Gastrocnemius medialis (tissue), 4 donors: ENCODE measurements around the gene STS. TPM values are rescaled to one million over a fixed set of nuclear protein-coding genes. Genes with fewer than 3 reads are reported as not detected.
A peak's percentile ranks its signal among the peaks of the same experiment; 100 is the strongest.

Experiments
- ATAC-seq, 2 donors: fragments of 150-250 bp; one replicate each; pipeline ENCODE4 v1.9.1; 2016
- DNase-seq, 2 donors: peaks; one replicate each; pipeline ENCODE4 v3.0.0-alpha.2; 2019
- H3K27ac ChIP-seq, 4 donors: fragments of 200-600 bp; sonication (generic); 1 replicate in 1 of 4; 2 replicates in 3 of 4; pipeline ENCODE4 v1.5.1; 2016 to 2018; ENCODE audit warnings: mild to moderate bottlenecking in 2 of 4, moderate library complexity in 1 of 4
- H3K27me3 ChIP-seq, 3 donors: fragments of 200-600 bp; sonication (generic) in 2 of 3; 1 replicate in 1 of 3; 2 replicates in 2 of 3; pipeline versions ENCODE4 v1.5.1 to v1.6.0; 2016 to 2019; ENCODE audit warnings: mild to moderate bottlenecking in 1 of 3, moderate library complexity in 1 of 3
- H3K36me3 ChIP-seq, 2 donors: fragments of 200-600 bp; sonication (generic) in 1 of 2; one replicate each; pipeline ENCODE4 v1.5.1; 2017 to 2018
- H3K4me1 ChIP-seq, 2 donors: fragments of 200-600 bp; sonication (generic) in 1 of 2; one replicate each; pipeline ENCODE4 v1.5.1; 2016 to 2017; ENCODE audit warnings: mild to moderate bottlenecking in 2 of 2
- H3K4me3 ChIP-seq, 4 donors: fragments of 200-600 bp; sonication (generic) in 3 of 4; 1 replicate in 1 of 4; 2 replicates in 3 of 4; pipeline ENCODE4 v1.5.1; 2016 to 2019; ENCODE audit warnings: mild to moderate bottlenecking in 2 of 4
- H3K9me3 ChIP-seq, 3 donors: fragments of 200-600 bp; sonication (generic) in 2 of 3; 1 replicate in 1 of 3; 2 replicates in 2 of 3; pipeline ENCODE4 v1.5.1; 2016 to 2019
- POLR2A ChIP-seq, 2 donors: fragments of 450-650 bp; IDR thresholded peaks; one replicate each; pipeline ENCODE4 v1.6.1; 2017; ENCODE audit warnings: antibody characterized with exemption in 2 of 2, mild to moderate bottlenecking in 2 of 2, moderate library complexity in 2 of 2
- in situ Hi-C, 4 donors: fragments of 200-750 bp; cut with MboI; loops; one replicate each; pipeline versions ENCODE4 v1.15.0 to v1.8.0; 2017; ENCODE audit warnings: low sequenced_read_pairs in 4 of 4
- intact Hi-C: fragments of 100-400 bp; cut with DNase I; formaldehyde crosslinking; loops from one replicate; pipeline ENCODE4 v1.15.1; 2023; ENCODE audit warnings: low total_unique reads
- total RNA-seq, 4 donors: library from RNA; depleted of rRNA; stranded (reverse); fragments of >200 nt; gene quantifications; one replicate each; pipeline versions ENCODE4 v1.1.0 to v1.2.3, GENCODE V29; 2016
- TF ChIP-seq, protein P1 (sequence below), 5 experiments: fragments of 450-650 bp in 3 of 5; fragments of 200-600 bp in 2 of 5; sonication (generic) in 2 of 5; IDR thresholded peaks in 4 of 5; conservative IDR thresholded peaks in 1 of 5; 1 replicate in 4 of 5; 2 replicates in 1 of 5; pipeline ENCODE4 v1.5.1; 2016 to 2019; ENCODE audit warnings: antibody characterized with exemption in 5 of 5, mild to moderate bottlenecking in 3 of 5, moderate library complexity in 3 of 5

STS gene
- total RNA-seq, 4 donors from 2014 or later, result 1.7 to 6.7 (median 4.4) TPM

DNA sequence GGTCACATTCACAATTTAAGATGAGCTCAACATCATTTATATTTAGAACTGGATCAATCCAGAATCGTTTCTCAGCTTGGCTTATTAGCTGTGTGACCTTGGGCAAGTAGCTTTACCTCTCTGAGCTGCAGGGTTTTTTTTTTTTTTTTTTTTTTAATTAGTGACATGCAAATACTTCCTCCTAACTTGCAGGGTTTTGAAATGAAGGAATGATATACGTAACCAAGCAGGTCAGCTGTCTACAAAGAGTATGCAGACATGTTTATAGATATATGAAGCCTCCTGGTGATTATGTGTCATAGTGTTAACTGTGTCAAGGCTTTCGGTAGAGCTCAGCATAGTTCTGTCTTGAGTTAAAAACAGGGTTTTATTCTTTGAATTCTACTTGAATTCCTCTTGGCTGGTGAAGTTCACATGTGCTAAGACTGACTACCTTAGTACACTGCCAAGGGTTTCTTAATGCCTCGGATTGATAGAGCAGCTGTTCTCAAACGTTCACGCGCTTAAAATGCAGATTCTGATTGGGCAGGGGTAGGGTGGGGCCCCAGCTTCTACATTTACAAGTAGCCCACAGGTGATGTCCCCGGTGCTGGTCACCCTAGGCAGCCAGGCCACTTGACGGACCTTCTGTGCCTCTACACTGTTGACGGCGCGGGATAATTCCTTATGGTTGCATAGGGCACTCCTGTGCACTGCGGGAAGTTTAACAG is 654 bp upstream of the STS start:
- Histone ChIP-seq H3K4me3 (peak overlapping the region; percentile 73 to 94 (median 80)), H3K27ac (peak overlapping the region; percentile 84 to 91 (median 86)), H3K4me1 (peaks cover 0 to 14% of the 10 kb centered on the region in 2 donors), H3K27me3 (no peaks in the 10 kb centered on the region), H3K9me3 (no peaks in the 10 kb centered on the region), H3K36me3 (no peaks in the 10 kb centered on the region)
- DNase-seq (peak; percentile 28 to 71), ATAC-seq (peak; percentile 64 to 73)
- TF ChIP-seq POLR2A (IDR thresholded peaks at IDR 0.05), result peak; percentile 20 to 28
- TF ChIP-seq, protein P1, sequence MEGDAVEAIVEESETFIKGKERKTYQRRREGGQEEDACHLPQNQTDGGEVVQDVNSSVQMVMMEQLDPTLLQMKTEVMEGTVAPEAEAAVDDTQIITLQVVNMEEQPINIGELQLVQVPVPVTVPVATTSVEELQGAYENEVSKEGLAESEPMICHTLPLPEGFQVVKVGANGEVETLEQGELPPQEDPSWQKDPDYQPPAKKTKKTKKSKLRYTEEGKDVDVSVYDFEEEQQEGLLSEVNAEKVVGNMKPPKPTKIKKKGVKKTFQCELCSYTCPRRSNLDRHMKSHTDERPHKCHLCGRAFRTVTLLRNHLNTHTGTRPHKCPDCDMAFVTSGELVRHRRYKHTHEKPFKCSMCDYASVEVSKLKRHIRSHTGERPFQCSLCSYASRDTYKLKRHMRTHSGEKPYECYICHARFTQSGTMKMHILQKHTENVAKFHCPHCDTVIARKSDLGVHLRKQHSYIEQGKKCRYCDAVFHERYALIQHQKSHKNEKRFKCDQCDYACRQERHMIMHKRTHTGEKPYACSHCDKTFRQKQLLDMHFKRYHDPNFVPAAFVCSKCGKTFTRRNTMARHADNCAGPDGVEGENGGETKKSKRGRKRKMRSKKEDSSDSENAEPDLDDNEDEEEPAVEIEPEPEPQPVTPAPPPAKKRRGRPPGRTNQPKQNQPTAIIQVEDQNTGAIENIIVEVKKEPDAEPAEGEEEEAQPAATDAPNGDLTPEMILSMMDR (IDR thresholded peaks at IDR 0.05 in 4 of 5, conservative IDR thresholded peaks at IDR 0.05 in 1 of 5), result no peak
- intact Hi-C loops, result loop anchor here (5.0 to 10.0 kb wide), 2 partner anchors 92 to 780 kb away; partner anchors contain the start of gene PNPLA4
- in situ Hi-C loops, result no loop called here

DNA sequence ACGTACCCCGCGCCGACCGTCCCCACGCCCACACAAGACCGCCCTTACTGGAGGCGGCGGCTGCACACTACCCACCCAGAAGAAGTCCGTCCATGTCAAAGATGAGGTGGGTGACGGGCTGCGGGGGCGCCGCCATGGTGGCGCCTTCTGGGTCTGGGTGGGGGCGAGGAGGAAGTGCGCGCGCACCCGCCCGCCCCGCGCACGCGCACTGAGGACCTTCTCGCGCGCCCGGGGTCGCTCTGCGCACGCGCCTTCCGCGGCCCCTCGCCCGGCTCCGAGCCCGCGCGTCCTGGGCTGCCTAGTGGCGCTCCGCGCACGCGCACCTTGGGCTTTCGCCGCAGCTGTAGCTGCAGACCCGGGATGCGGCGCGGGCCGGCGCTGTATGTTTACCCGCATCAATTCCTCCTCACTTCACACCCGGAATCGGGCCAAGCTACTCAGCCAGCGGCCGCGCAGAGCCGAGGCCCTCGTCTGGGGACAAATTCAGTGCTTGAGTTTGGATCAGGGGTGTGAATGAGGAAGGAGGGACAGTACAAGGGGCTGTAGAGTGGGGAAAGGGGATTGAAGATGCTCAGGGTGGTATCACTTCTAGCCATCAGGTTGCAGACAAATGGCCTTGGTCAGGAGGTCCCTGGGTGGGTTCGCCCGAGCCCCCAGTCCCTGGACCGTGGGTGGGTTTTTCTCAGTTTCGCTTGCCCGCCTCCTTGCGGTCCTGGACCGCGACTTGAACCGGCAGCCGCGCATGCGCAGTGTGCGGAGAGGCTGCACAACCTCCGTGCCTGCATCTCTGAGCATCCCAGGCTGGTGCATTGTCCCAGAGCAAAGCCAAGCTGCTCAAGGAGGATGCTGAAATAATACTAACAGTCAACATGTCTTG is 704 bp downstream of the STS start, which contains the start of gene PUDP:
TSS of gene PUDP (minus strand) at position 176 of the 877 bp plus-strand sequence. CDS start at position 136, 40 bp downstream.
- H3K27ac ChIP-seq, result peak within 1 kb of the TSS; percentile 84 to 91 (median 86)
- in situ Hi-C loops (no loop called here), intact Hi-C loops (loop anchor here (5.0 to 10.0 kb wide), 2 partner anchors 93 to 779 kb away; partner anchors contain the start of gene PNPLA4)
- no peaks in the 10 kb centered on the region for H3K27me3 ChIP-seq
- H3K9me3 ChIP-seq, result no peaks in the 10 kb centered on the region
- DNase-seq, result peak; percentile 56 to 77
- TF ChIP-seq, protein P1 (IDR thresholded peaks at IDR 0.05 in 4 of 5, conservative IDR thresholded peaks at IDR 0.05 in 1 of 5), result peak; percentile 3 to 61 (median 24)
- TF ChIP-seq POLR2A (IDR thresholded peaks at IDR 0.05), result peak; percentile 70 to 74
- H3K4me1 ChIP-seq, result peaks cover 0 to 14% of the 10 kb centered on the region in 2 donors
- peak within 1 kb of the TSS; percentile 73 to 94 (median 80) for H3K4me3 ChIP-seq
- no peaks in the 10 kb centered on the region for H3K36me3 ChIP-seq
- peak; percentile 80 to 89 for ATAC-seq

DNA sequence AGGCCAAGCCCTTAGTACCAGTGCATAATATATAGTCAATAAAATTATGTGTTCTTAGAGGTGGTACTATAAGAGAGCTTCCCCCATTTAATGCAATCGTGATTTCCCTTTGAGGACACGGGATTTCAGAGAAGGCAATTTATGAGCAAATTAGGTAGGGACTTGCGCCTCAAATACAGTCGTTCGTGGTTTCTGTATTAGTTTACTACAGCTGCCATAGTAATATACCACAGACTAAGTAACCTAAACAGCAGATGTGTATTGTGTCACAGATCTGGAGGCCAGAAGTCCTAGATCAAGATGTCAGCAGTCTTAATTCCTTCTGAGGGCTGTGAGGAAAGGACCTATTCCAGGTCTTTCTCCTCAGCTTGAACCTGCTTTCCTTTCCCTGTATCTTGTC is 1.9 kb downstream of the STS start:
- DNase-seq (no peak), ATAC-seq (no peak)
- no peak overlapping the region for H3K4me3 ChIP-seq
- no peaks in the 10 kb centered on the region for H3K36me3 ChIP-seq
- intact Hi-C loops, result loop anchor here (5.0 to 10.0 kb wide), 2 partner anchors 95 to 778 kb away; partner anchors contain the start of gene PNPLA4
- H3K4me1 ChIP-seq, result peaks cover 0 to 8% of the 10 kb centered on the region in 2 donors
- TF ChIP-seq, protein P1 (IDR thresholded peaks at IDR 0.05 in 4 of 5, conservative IDR thresholded peaks at IDR 0.05 in 1 of 5), result no peak
- TF ChIP-seq POLR2A (IDR thresholded peaks at IDR 0.05), result no peak
- in situ Hi-C loops, result no loop called here
- no peak overlapping the region for H3K27ac ChIP-seq
- no peaks in the 10 kb centered on the region for H3K9me3 ChIP-seq
- H3K27me3 ChIP-seq, result no peaks in the 10 kb centered on the region

DNA sequence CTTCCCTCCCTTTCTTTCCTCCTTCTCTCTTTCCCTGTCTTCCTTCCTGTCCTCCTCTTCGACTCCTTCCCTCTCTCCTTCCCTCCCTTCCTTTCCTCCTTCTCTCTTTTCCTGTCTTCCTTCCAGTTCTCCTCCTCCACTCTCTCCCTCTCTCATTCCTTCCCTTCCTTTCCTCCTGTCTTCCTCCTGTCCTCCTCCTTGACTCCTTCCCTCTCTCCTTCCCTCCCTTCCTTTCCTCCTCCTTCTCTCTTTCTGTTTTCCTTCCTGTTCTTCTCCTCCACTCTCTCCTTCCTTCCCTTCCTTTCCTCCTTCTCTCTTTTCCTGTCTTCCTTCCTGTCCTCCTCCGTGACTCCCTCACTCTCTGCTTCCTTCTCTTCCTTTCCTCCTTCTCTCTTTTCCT is 5.7 kb downstream of the STS start:
- Histone ChIP-seq H3K4me1 (no peaks in the 10 kb centered on the region), H3K27me3 (no peaks in the 10 kb centered on the region), H3K9me3 (no peaks in the 10 kb centered on the region), H3K4me3 (no peak overlapping the region), H3K27ac (no peak overlapping the region), H3K36me3 (no peaks in the 10 kb centered on the region)
- intact Hi-C loops, result no loop called here
- no peak for ATAC-seq
- DNase-seq, result no peak
- TF ChIP-seq POLR2A (IDR thresholded peaks at IDR 0.05), result no peak
- in situ Hi-C loops, result no loop called here
